Endothelial cell (in vitro differentiated cells): ENCODE results near the gene ADGRG2. TPM values are rescaled to one million over a fixed set of nuclear protein-coding genes. Genes with fewer than 3 reads are reported as not detected.

ENCODE experiments used
- DNase-seq: peaks from one replicate; pipeline ENCODE4 v3.0.0; 2021; ENCODE audit warnings: low spot score
- H3K27ac Mint-ChIP-seq: one replicate; pipeline ENCODE4 v1.8.0; 2021; ENCODE audit warnings: mixed read lengths, inconsistent platforms; ENCODE audit not compliant: unreplicated experiment
- H3K27me3 Mint-ChIP-seq: one replicate; pipeline ENCODE4 v1.8.0; 2021; ENCODE audit warnings: mild to moderate bottlenecking, moderate library complexity, mixed read lengths, inconsistent platforms; ENCODE audit not compliant: unreplicated experiment
- H3K36me3 Mint-ChIP-seq: one replicate; pipeline ENCODE4 v1.8.0; 2021; ENCODE audit warnings: mild to moderate bottlenecking, low read depth, mixed read lengths, inconsistent platforms; ENCODE audit not compliant: unreplicated experiment
- H3K4me1 Mint-ChIP-seq: one replicate; pipeline ENCODE4 v1.8.0; 2021; ENCODE audit warnings: mild to moderate bottlenecking, mixed read lengths, inconsistent platforms; ENCODE audit not compliant: unreplicated experiment
- H3K4me3 Mint-ChIP-seq: one replicate; pipeline ENCODE4 v1.8.0; 2021; ENCODE audit warnings: mild to moderate bottlenecking, mixed read lengths, inconsistent platforms; ENCODE audit not compliant: unreplicated experiment
- H3K9me3 Mint-ChIP-seq: one replicate; pipeline ENCODE4 v1.8.0; 2021; ENCODE audit warnings: mixed read lengths, inconsistent platforms; ENCODE audit not compliant: unreplicated experiment
- CTCF ChIP-seq: fragments of 200-600 bp; sonication (generic); IDR thresholded peaks from one replicate; pipeline ENCODE4 v1.5.0; 2021; ENCODE audit warnings: antibody characterized with exemption; ENCODE audit not compliant: unreplicated experiment
- total RNA-seq: library from RNA; stranded (reverse); fragmentation: NEBNext Ultra II Directional; extraction: Animal tissue kit (Norgen Biotek cat#: 25700); gene quantifications from one replicate; pipeline ENCODE4 v1.2.1, GENCODE V29; 2021; ENCODE audit not compliant: unreplicated experiment

Gene ADGRG2
- total RNA-seq, 1 donor from 2014 or later: not detected

GRCh38 chrX:18997916-18998315, 124.4 kb downstream of the ADGRG2 start:
- no peak for DNase-seq
- H3K27me3 Mint-ChIP-seq: no peaks in the 10 kb centered on the region
- H3K27ac Mint-ChIP-seq: no peak overlapping the region
- H3K4me1 Mint-ChIP-seq: no peaks in the 10 kb centered on the region
- H3K36me3 Mint-ChIP-seq: no peaks in the 10 kb centered on the region
- H3K9me3 Mint-ChIP-seq: no peaks in the 10 kb centered on the region
- no peak for TF ChIP-seq CTCF
- no peak overlapping the region for H3K4me3 Mint-ChIP-seq

GRCh38 chrX:18996536-18996935, 125.7 kb downstream of the ADGRG2 start:
- no peak overlapping the region for H3K4me3 Mint-ChIP-seq
- no peaks in the 10 kb centered on the region for H3K9me3 Mint-ChIP-seq
- no peak overlapping the region for H3K27ac Mint-ChIP-seq
- no peak for DNase-seq
- no peaks in the 10 kb centered on the region for H3K36me3 Mint-ChIP-seq
- no peak for TF ChIP-seq CTCF
- H3K4me1 Mint-ChIP-seq: no peaks in the 10 kb centered on the region
- no peaks in the 10 kb centered on the region for H3K27me3 Mint-ChIP-seq

GRCh38 chrX:18995221-18995620, 127.0 kb downstream of the ADGRG2 start:
- Mint-ChIP-seq H3K4me1 (no peaks in the 10 kb centered on the region), H3K27me3 (no peaks in the 10 kb centered on the region), H3K36me3 (no peaks in the 10 kb centered on the region), H3K27ac (no peak overlapping the region), H3K9me3 (no peaks in the 10 kb centered on the region), H3K4me3 (no peak overlapping the region)
- TF ChIP-seq CTCF: no peak
- no peak for DNase-seq

GRCh38 chrX:18994713-18995112, 127.6 kb downstream of the ADGRG2 start:
- Mint-ChIP-seq H3K27ac (no peak overlapping the region), H3K36me3 (no peaks in the 10 kb centered on the region), H3K27me3 (no peaks in the 10 kb centered on the region), H3K4me3 (no peak overlapping the region), H3K4me1 (no peaks in the 10 kb centered on the region), H3K9me3 (no peaks in the 10 kb centered on the region)
- TF ChIP-seq CTCF: no peak
- DNase-seq: no peak

- TF ChIP-seq CTCF: no peak
- no peak for DNase-seq
- Mint-ChIP-seq H3K4me1 (no peaks in the 10 kb centered on the region), H3K9me3 (no peaks in the 10 kb centered on the region), H3K27ac (no peak overlapping the region), H3K36me3 (no peaks in the 10 kb centered on the region), H3K4me3 (no peak overlapping the region), H3K27me3 (no peaks in the 10 kb centered on the region)
These were observed 129.4 kb downstream of the ADGRG2 start for GRCh38 chrX:18992829-18993228.
